Measurements from ENCODE around the gene PCP4.

Gene PCP4

GRCh38 chr21:39976800-39977199 lies 109.6 kb downstream of the PCP4 start:
- DNase-seq: no peak

All from effector CD8-positive, alpha-beta T cell (primary cell).